HPDE6-E6E7 (cell line): Measurements from ENCODE around the gene APH1B.
"Not testable (repeated sequence)": the region's sequence is repeated elsewhere in the genome, so short reads cannot be mapped to it uniquely, and the experiment has no call there.

Experiments
- DNase-seq: peaks from one replicate; pipeline ENCODE4 v3.0.0; 2011; ENCODE audit warnings: missing footprints; ENCODE audit errors: extremely low spot score

Gene APH1B

DNA sequence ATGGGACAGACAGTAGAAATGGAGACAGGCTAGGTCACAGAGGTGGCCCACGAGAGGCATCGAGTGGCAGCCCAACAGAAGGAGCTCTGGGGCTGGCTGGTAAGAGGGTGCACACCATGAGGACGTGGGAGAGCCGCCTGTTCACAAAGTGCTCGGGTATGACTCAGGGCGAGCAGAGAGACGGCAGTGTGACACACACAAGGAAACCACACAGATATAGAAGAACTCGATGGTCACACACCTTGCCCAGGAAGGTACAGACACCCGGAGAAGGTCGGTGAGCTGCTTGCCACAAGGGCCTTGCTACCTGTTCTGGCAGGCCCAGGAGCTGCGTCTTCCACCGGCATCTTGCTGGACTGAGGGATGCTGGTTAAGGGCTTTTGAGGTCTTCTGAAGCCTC lies 54.1 kb downstream of the APH1B start:
- peak; percentile 88 for DNase-seq

DNA sequence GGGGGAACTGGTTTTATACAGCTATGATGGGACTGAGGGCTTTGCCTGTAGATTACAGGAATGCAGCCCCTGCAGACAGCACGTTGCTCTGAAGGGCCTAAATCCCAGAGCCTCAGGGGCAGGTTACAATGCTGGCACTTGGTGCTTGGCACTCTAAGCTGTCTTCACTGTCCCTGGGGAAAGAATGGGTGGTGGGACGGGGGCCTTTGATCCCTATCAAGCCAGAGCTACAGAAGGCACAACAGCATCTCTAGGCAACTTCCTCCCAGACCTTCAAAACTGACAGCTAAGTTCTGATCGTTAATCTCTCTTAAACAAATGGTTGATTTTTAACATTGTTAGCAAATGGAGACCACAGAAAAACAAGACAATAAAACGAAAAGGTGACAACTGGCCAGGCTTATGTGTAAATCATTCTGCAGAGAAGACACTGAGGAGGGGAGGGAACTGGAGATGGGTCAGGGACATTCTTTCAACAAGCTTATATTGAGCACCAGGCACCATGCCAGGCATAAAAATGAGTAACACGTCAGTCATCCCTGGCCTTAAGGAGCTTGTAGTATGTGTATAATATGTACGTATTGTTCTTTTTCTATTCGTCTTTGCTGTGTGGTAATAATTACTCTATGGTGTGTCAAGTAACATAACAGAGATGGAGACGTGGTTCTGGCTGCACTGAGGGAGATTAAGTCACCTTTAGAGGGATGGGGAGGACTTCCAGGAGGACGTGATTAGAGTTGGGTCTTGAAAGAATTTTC lies 55.1 kb downstream of the APH1B start:
- DNase-seq, result peak; percentile 91

DNA sequence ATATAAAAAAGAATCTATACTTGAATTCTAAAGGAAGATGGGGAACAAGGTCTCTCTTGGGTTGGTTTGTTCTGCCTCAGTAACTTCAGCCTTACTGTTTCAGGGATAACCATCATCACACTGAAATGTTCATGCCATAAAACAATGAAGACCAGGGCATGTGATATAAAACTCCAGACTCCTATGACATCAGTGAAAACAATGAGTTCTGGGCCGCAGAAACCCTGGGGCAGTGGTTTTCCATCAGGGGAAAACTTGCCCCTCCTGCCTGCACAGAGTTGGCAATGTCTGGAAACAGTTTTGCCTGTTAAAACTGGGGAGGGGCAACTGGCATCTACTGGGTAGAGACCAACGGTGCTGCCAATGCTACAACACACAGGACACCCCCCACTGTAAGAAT lies 57.4 kb downstream of the APH1B start:
- DNase-seq, result no peak

DNA sequence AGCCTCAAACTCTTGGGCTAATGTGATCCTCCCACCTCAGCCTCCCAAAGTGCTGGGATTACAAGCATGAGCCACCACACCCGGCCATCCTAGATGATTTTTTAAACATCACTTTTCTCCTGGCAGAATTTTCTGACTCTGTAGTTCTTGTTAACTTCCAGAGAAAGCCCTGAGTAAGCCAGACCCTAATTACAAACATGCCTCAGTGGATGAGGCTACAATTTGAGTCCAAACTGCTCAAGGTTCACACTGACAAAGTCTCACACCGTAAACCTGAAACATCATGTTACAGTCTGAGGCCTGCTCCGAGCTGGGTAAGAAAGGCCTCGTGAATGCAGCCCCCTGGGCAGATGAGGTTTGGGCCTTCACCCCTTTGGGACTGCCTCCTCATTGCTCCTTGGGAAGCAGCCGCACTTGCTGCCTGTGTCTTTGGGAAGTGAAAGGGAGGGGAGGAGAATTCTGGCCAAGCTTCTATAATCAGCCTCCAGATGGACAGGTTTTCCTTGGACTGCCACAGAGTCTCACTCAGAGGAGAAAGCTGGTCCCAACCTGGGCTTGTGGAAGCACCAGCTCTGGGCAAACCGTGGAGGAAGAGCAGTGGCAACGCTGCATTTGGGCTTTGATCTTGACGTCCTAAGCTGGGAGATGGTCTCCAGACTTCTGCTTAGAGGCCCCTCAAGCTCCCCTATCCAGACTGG lies 58.3 kb downstream of the APH1B start:
- no peak for DNase-seq

DNA sequence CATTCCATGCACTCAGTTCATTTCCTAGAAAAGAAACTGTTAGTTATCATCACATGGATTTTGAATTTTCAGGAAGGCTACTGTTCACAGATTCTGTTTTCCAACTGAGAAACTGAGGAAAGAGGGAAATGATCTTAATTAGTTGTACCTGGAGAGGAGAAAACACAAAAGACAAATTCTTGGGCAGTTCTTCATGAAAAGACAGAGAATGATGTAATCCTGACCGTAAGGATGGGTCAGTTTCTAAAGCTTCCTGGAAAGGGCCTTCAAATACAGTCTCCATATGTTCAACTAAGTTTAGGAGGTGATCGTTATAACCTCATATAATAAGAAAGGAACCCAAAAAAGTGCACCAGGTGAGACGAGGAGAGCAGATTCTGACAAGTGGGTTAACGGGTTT lies 59.6 kb downstream of the APH1B start:
- no peak for DNase-seq

DNA sequence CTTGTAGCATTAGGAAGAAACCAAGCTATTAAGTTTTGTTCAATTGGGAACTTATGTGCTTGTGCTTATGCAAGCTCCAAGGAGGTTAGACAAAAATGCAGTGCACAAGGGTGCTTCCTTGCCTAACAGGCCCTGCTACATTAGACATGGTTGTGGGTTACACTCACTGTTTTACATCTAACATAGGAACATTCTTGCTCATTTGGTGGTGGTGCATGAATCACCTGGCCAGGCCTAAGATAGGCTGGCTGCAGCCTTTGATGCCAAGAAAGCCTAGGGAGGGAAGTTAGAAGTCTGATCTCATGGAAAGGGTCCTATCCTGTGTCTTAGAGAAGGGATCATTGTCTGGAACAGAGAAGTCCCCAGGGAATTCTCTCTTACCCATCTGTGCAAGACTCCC lies 60.8 kb downstream of the APH1B start:
- DNase-seq, result no peak

DNA sequence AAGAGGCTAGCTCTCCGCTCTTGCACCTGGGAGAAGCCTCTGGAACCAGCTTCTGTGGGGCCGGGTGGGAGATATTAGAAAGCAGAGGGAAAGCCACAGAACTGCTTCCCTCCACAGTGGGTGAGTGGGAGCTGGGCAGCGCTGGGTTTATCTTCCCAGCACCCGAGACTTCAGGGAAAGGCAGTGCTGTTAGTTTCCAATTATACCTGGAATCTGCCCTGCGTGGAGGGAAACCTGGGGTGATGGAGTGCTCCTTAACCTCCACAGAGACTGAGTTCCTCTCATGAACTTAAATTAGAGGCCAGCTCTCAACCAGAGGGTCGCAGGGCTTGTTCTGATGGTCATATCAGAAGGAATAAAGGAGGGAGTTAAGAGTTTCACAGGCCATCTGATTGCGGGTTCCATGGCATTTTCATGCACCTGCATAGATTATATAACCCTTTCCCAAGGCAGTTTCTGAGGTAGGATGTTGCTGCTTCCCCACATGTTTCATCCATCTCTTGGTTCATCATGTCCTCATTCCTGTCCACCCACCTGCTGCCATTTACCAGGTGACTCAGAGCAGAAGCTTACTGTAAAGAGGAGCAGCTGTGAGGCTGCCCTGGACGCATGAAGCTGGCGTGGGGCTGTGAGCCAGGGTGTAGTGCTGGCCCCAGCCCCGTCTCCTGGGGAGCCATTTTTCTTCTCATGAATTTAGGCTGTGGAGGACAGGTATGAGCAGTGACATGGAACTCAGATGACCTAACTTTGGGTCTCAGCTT lies 61.8 kb downstream of the APH1B start:
- no peak for DNase-seq

DNA sequence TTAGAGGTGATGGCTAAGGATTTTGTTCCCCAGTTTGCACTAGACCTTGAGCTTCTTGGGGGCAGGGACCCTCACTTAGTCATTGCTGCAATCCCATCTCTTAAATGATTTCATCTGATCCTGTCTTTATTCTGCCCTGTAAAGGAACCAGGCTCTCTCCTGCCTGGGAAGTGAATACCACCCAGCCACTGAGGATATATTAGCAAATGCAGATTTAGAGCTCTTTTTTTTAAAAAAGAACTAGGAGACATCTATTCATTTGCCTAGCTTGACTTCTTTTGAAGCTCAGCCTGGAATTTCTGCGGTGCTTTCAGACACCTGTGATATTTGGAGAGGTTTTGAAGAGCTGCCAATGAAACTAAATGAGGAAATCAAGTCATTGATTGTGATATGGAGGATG lies 62.4 kb downstream of the APH1B start:
- no peak for DNase-seq

DNA sequence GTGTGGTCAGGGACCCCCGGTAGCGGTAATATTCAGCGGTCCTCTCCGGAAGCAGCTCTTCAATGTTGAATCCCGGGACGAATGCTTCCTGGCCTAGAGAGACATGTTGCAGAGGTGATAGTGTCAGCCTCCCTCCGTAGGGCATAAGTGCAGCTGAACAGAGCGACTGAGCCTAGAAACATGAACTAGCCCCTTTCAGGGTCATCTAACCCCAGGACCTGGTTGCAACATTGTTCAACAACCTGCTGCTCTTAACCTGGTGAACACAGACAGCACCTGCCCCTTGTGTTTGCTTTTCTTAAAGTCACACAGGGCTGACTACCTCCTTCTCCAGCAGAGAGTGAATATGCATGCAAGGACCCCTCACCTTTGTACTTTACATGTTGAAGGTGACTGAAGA lies 62.9 kb downstream of the APH1B start:
- DNase-seq, result no peak

DNA sequence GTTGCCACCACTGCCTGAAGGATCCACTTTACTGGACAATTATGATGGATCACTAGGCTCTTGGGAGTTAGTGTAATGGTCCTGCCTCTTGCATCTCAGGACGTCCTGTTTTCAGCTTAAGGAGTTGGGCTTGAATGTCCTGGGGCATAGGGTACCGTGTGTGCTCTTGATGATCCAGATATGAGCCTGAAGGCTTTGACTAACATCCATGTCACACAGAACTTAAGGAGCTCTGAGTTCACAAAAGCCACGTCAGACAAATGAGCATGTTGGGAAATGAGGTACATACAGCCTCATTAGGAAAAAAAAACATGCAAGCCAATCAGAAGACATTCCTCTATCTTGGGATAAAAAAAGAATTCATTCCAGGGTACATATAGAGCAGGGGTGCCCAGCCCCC lies 63.5 kb downstream of the APH1B start:
- no peak for DNase-seq

DNA sequence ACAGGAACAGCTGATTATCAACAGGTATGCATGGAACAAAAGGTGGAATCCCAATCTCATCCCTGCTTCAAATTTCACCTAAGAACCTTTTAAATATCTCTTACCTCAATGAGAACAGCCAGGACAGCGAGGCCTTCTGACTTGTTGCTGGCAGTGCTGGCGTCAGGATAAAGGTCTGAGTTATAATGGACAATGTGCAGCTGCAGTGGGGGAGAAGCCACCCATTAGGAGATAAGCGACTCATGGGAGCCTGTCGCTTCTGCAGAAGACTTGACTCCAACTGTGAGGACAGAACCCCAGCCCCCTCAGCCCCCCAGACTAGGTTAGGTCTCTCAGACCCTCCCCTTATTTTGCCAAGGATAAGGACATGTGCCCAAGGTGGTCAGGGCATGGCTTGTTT lies 64.5 kb downstream of the APH1B start:
- no peak for DNase-seq

DNA sequence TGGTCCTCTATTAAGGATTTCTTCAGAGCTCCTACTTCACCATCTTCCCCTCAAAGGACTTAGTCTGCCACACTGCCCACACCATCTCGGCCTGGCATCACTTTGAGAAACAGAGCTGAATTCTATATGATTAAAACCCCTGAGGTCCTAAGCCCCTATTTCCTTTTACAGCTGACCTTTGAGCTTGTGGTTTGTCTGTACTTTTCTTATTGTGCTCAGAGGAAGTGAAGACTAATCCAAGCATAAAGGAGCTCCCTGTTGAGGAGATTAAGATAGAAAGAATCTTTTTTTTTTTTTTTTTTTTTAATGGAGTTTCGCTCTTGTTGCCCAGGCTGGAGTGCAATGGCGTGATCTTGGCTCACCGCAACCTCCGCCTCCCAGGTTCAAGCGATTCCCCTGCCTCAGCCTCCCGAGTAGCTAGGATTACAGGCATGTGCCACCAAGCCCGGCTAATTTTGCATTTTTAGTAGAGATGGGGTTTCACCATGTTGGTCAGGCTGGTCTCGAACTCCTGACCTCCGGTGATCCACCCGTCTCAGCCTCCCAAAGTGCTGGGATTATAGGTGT lies 65.7 kb downstream of the APH1B start:
- DNase-seq, result not testable (repeated sequence)

DNA sequence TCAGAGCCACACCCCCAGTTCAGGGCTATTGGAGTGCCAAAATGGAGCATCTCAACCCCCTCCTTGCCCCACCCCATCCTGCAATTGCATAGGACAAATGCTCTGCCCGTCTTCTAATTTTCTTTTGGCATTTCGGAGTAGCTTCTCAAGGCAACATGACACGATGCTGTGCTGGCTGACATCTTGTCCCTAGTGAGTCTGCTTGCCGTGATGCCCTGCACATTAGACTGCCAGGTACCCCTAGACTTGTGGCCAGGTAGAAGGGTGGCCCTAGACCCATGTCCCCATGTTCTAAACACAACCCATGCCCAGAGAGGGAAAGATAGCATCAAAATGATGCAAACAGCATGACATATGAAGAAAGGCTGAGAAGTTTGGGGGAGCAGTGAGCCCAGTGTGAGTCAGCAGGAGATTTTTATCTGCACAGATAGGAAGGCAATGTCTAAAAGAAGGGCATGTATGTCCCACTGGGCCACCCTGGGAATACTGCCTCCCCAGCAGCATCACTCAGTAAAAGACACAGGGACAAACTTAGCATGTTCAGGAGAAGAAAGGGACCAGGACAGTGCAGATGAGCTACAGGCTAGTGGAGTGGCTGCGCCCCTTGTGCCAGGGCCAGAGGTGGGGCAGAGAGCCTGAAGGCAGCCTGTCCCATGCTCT lies 67.5 kb downstream of the APH1B start:
- DNase-seq, result no peak

DNA sequence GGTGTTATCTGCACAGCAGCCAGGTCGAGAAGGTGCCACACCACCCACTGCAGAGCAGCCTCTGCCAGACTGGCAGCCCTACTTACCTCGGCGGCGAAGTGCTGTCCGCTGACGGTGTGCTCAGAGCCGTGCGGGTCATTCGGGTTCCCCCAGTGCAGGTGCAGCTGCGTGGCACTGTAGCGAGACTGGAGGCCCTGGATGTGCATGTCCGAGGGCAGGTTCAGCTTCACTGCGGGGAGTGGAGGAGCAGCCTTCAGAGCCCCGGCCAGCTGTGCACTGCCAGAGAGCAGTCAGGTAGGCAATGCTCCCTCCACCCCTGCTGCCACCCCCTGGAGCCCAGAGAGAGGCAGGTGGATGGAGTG lies 68.0 kb downstream of the APH1B start:
- no peak for DNase-seq

DNA sequence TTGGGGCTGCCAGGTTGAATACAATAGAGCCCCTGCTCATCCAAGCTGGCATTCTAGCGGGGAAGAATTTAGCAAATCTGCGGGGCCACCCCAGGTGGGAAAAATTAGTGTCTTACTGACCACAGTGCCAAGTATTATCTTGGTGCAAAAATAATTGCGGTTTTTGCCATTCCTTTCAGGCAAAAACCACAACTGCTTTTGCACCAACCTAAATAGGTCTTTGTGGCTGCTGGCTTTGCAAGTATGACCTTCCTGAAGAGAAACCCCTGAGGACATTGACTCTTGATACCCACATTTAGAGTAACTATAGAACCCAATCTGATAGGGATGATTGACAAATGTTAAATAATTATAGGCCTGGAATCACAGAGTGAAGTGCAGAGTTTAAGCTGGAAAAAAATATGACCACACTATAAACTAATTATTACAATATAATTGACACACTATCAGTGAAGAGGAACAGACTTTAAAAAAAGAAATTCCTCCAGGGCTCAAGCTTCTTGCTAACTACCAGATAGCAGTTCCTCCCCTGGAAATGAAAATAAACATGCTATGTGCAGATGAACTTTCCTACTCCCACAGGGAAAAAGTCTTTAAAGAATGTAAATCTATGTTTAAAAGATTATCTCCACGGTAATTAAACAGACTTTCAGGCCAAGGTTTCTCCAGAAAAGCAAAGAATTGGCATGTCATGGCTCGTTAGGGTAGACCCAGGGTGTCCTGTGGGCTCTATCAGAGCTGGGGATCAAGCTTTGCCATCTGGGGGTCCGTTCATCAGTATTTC lies 69.9 kb downstream of the APH1B start:
- no peak for DNase-seq

DNA sequence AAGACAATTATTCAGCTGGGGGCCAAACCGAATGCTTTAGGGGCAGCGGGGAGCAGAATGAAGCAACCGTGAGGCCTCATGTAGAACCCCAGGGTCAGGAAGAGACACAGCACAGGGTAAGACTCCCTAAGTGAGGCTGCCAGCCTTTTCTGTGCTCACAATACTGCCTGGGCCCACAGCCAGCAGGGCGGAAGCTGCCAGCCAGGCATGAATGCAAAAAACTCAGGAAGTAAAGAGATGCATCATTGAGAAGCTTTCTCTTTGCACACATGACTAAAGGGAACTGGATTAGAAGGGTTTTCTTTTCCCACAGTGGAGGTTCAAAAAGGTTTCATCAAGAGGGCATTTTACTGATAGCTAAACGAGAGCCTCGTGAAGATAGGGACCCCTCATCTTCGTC lies 71.0 kb downstream of the APH1B start:
- DNase-seq, result peak; percentile 54

DNA sequence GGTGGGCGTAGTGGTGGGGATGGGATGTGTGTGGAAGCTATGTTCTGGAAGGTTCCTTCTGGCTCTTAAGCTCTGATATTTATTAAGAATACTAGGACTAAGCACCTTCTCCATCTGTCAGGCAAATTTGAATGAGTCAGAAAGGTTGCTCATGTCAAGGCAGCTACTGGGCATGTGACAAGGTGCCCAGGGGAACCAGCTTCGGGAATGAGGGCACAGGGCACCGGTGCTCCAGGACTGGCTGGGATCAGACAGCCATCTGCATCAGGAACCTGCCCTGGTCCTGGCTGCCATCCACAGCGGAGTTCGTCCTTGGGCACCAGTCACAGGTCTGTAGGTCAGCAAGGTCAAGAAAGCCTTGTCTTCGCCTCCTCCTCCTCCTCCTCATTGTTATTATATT lies 71.8 kb downstream of the APH1B start:
- peak; percentile 66 for DNase-seq

DNA sequence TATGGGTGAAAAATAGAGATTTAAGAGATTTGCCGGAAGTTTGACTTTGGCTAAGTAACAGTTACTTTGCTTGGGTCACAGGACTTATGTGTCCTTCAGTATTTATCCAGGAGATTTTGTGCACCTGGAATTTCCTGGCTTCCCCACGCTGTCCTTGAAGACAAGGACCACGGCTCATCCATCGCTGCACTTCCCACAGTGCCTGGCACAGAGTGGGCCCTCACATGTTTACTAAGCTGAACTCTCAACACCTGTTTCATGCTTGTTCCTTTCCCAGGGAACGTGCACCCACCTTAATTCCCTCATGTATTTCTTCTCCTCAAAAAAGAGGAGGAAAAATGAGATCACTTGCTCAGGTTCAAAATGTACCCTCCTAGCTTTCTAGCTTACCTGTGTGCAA lies 72.2 kb downstream of the APH1B start:
- DNase-seq, result no peak

DNA sequence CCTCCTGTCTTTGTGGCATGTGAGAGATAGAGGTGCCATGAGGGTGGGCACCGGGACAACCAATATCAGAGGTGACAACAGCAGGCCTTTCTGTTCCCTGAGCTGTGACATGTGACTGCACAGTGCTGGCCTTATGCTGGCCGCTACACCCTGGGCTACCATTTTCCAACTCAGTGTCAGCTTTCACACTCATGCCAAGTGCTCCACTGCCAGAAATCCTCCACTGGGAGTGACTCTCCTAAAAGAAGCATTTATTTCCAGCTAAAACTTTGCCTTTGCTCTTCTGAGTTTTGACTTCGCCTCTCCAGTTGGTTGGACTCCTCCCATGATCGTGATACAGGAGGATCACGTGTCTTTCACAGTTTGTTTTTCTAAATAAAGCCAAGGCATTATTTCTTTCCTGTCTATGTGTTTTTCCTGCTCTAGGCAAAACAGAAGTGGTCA lies 72.8 kb downstream of the APH1B start:
- no peak for DNase-seq

DNA sequence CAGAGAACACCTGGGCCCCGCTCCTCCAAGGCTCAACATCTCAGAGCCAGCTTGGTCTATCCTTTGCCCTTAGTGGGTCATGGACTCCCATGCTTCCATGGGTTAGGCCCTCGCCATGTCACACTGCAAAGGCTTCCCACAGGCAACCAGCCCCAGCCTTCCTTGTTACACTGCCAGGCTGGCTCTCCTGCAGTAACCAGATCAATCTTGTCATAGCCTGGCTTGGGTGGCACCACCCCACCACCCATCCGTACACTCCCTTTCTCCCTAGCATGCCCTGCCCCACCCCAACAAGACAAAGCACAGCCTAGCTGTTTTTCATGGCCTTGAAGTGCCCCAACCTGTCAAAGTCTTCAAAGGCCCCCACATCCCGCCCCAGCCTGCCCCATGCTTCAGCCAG lies 73.8 kb downstream of the APH1B start:
- DNase-seq, result no peak

DNA sequence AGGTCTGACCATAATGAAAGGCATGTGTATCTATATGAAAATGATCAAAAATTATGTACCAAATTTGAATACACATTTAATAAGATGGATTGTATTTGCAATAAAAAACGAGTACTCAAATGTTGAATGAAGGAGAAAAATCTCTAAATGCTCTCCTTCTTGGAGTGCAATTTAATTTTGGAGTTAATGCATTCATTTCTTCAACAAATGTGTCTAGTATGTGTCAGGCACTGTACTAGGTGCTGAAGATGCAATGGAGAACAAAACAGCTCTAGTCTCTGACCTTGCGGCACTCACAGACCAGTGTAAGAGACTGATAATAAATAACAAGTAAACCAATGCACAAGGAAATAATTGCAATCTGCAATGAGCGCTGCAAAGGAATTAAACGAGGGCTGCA lies 75.4 kb downstream of the APH1B start:
- DNase-seq, result no peak
